ENCODE data around the gene EMX2. TPM values are rescaled to one million over a fixed set of nuclear protein-coding genes. Genes with fewer than 3 reads are reported as not detected.

Gene EMX2
- total and polyA plus RNA-seq, 10 of the 15 experiments (the other 5 are each of a cell fraction or from before 2014, with no cell fraction given), result 0.12 TPM; not detected in 9

- H3K27ac ChIP-seq (ENCODE audit: control insufficient read depth, insufficient read depth), result no peak overlapping the region
- SMC1A ChIA-PET (ENCODE audit: uncharacterized antibody, unreplicated experiment), result interaction anchor here (1.0 to 1.2 kb wide), 3 partner anchors 88 to 575 kb away, joined by 3 read pairs; no protein-coding TSS in a partner anchor
- peaks cover 12 to 24% of the 10 kb centered on the region in 2 experiments for H3K27me3 ChIP-seq (replicated peaks in 1 of 2; ENCODE audit: control insufficient read depth in 2 of 2, insufficient read depth in 2 of 2, low read length in 1 of 2)
- FAIRE-seq (no peak), ATAC-seq (no peak), DNase-seq (ENCODE audit: low read depth, low spot score) (no peak)
- no peaks in the 10 kb centered on the region for H4K20me1 ChIP-seq (ENCODE audit: control insufficient read depth, insufficient read depth)
- no peaks in the 10 kb centered on the region for H3K4me1 ChIP-seq (ENCODE audit: control insufficient read depth, insufficient read depth, low read length)
- intact Hi-C loops (cut with micrococcal nuclease; ENCODE audit: unreplicated experiment), result no loop called here
- TF ChIP-seq CBFB (IDR thresholded peaks at IDR 0.05; ENCODE audit: low read depth), result no peak
- TF ChIP-seq SUZ12 (IDR thresholded peaks at IDR 0.05; ENCODE audit: unreplicated experiment), result no peak
- TF ChIP-seq STAT3 (IDR thresholded peaks at IDR 0.05; ENCODE audit: low read depth, low read length), result no peak
- no peak for TF ChIP-seq MTA3 (IDR thresholded peaks at IDR 0.05; ENCODE audit: borderline replicate concordance, low read length)
- no peak for TF ChIP-seq WRNIP1 (IDR thresholded peaks at IDR 0.05; ENCODE audit: borderline replicate concordance, low read depth, low read length)
- no peak for TF ChIP-seq SUPT20H (IDR thresholded peaks at IDR 0.05; ENCODE audit: borderline replicate concordance, control insufficient read depth, low read depth, low read length)
- no peak for TF ChIP-seq E2F8 (IDR thresholded peaks at IDR 0.05; ENCODE audit: low read depth, partially characterized antibody)
- no peak for TF ChIP-seq NR2C2 (IDR thresholded peaks at IDR 0.05; ENCODE audit: borderline replicate concordance, control insufficient read depth, insufficient read length, low read depth)
- no peak for TF ChIP-seq JUNB (IDR thresholded peaks at IDR 0.05)
- TF ChIP-seq FOXK2 (IDR thresholded peaks at IDR 0.05), result no peak
- no peak for TF ChIP-seq PKNOX1 (IDR thresholded peaks at IDR 0.05)
- TF ChIP-seq YBX1 (IDR thresholded peaks at IDR 0.05), result no peak
- TF ChIP-seq NRF1 (conservative IDR thresholded peaks at IDR 0.05; ENCODE audit: low read depth, low read length), result no peak
- no peak for TF ChIP-seq IKZF1 (conservative IDR thresholded peaks at IDR 0.05)
- TF ChIP-seq BCL3 (IDR thresholded peaks at IDR 0.05; ENCODE audit: borderline replicate concordance, insufficient read depth, low read depth, low read length, poor library complexity, severe bottlenecking), result no peak
- no peak for TF ChIP-seq SRF (IDR thresholded peaks at IDR 0.05; ENCODE audit: low read depth in 2 of 2, low read length in 2 of 2)
- TF ChIP-seq MXI1 (IDR thresholded peaks at IDR 0.05; ENCODE audit: low read depth, low read length), result no peak
- TF ChIP-seq SMC3 (IDR thresholded peaks at IDR 0.05; ENCODE audit: borderline replicate concordance, low read length), result no peak
- no peak for TF ChIP-seq BCL11A (IDR thresholded peaks at IDR 0.05; ENCODE audit: low read depth, low read length)
- no peak for TF ChIP-seq NFIC (IDR thresholded peaks at IDR 0.05; ENCODE audit: low read depth, low read length)
- POLR2A ChIA-PET, result no interaction called here
- CTCF ChIA-PET, result interaction anchor here (0.9 kb wide), 1 partner anchor 89 kb away, joined by 3 read pairs; no protein-coding TSS in a partner anchor
- no peaks in the 10 kb centered on the region for H3K79me2 ChIP-seq (ENCODE audit: control insufficient read depth, insufficient read depth, low read length)
- H3K4me3 ChIP-seq, result no peak overlapping the region
- H3K36me3 ChIP-seq (ENCODE audit: control insufficient read depth in 2 of 2, insufficient read depth in 2 of 2, low read length in 1 of 2), result no peaks in the 10 kb centered on the region
- BruUV-seq (replicated peaks), result no TSS peak
- no peak overlapping the region for H3K4me2 ChIP-seq (ENCODE audit: control insufficient read depth, insufficient read depth)
- H2AFZ ChIP-seq (ENCODE audit: control insufficient read depth, low read depth, low read length), result no peak overlapping the region
- 26% methylated on average over 4 of the region's 4 CpGs for WGBS (ENCODE audit: insufficient coverage, insufficient replicate concordance, low lambda C conversion rate, missing lambda C conversion rate)
- H3K9ac ChIP-seq (ENCODE audit: control insufficient read depth, insufficient read depth, low read length), result no peak overlapping the region
- RAD21 ChIA-PET (ENCODE audit: unreplicated experiment), result interaction anchor here (0.6 kb wide), 1 partner anchor 728 kb away, joined by 3 read pairs; no protein-coding TSS in a partner anchor
- no peaks in the 10 kb centered on the region for H3K9me3 ChIP-seq (replicated peaks; ENCODE audit: control insufficient read depth, insufficient read depth, low read length)
- in situ Hi-C loops (cut with MboI), result no loop called here
These were observed 11.8 kb upstream of the EMX2 start for GRCh38 chr10:117530791-117531190.

All from GM12878 (cell line).